Vagina (tissue), 2 donors: ENCODE measurements around the gene HCFC1. TPM values are rescaled to one million over a fixed set of nuclear protein-coding genes. Genes with fewer than 3 reads are reported as not detected.

Source experiments
- DNase-seq, 2 donors: peaks; one replicate each; pipeline ENCODE4 v3.0.0-alpha.2; 2017; ENCODE audit errors: extremely low spot score in 2 of 2
- H3K27ac ChIP-seq: fragments of 200-600 bp; sonication (generic); one replicate; pipeline ENCODE4 v1.5.1; 2019
- H3K27me3 ChIP-seq: fragments of 200-600 bp; sonication (generic); one replicate; pipeline ENCODE4 v1.5.1; 2019
- H3K36me3 ChIP-seq, 2 donors: fragments of 200-600 bp; sonication (generic); one replicate each; pipeline ENCODE4 v1.5.1; 2017 to 2019
- H3K4me1 ChIP-seq: fragments of 200-600 bp; sonication (generic); one replicate; pipeline ENCODE4 v1.5.1; 2019
- H3K4me3 ChIP-seq, 2 donors: fragments of 200-600 bp; sonication (generic); 1 replicate in 1 of 2; 2 replicates in 1 of 2; pipeline ENCODE4 v1.5.1; 2016 to 2019
- H3K9me3 ChIP-seq: fragments of 200-600 bp; sonication (generic); one replicate; pipeline ENCODE4 v1.5.1; 2019
- POLR2A ChIP-seq, 2 donors: fragments of 450-650 bp; IDR thresholded peaks; one replicate each; pipeline ENCODE4 v1.6.1; 2017; ENCODE audit warnings: antibody characterized with exemption in 2 of 2, mild to moderate bottlenecking in 2 of 2, moderate library complexity in 2 of 2
- POLR2AphosphoS5 ChIP-seq, 2 donors: sonication (generic); formaldehyde crosslinking; IDR thresholded peaks; one replicate each; pipeline ENCODE4 v1.9.0; 2017; ENCODE audit warnings: antibody characterized with exemption in 2 of 2, mild to moderate bottlenecking in 2 of 2, low read depth in 1 of 2; ENCODE audit not compliant: insufficient read depth in 1 of 2
- intact Hi-C: fragments of 100-400 bp; cut with DNase I; formaldehyde crosslinking; loops from one replicate; pipeline ENCODE4 v1.15.1; 2023
- total RNA-seq: library from RNA; depleted of rRNA; stranded (reverse); fragments of >200 nt; gene quantifications from one replicate; pipeline ENCODE4 v1.2.3, GENCODE V29; 2016
- TF ChIP-seq, protein P1 (sequence below), 3 experiments: fragments of 450-650 bp in 2 of 3; fragments of 200-600 bp in 1 of 3; sonication (generic) in 1 of 3; IDR thresholded peaks; one replicate each; pipeline ENCODE4 v1.5.1; 2017 to 2019; ENCODE audit warnings: antibody characterized with exemption in 3 of 3, mild to moderate bottlenecking in 2 of 3, moderate library complexity in 2 of 3

Gene HCFC1
- total RNA-seq, 1 donor from 2014 or later = 38.8 TPM

DNA sequence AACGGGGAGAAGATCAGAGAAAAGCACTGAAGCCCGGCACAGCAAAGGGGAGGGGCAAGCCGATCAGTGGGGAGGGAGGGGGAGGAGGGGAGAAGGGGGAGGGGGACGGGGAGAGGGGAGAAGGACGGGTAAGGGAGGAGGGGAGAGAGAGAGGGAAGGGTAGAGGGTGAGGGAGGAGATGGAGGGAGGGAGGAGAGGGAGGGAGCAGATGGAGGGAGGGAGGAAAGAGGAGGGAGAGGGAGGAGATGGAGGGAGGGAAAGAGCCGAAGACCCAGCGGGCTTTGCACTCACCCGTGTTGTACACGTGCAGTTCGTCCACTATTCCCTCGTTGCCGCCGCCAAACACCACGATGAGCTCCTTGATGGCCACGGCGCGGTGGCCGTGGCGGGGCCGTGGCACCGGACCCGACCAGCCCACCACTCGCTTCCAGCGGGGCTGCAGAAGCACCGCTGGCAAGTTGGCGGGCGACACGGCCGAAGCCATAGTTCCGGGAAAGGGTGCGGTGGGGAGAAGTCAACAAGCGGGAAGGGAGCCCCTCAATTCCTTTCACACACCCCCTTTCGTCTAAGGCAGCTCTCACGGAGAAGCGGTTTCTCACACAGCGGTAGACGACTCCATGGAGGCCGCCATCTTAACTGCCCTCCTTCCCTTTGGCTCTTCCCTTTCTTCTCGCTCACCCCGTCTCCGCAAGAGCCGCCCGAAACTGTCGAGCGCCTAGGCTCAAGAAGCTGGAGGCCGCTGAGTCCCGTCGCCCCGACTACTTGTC lies 1.1 kb downstream of the HCFC1 start:
- peak in 1 of 2 donors; percentile 93 for DNase-seq
- no peaks in the 10 kb centered on the region for H3K36me3 ChIP-seq
- H3K4me1 ChIP-seq = peaks cover 66% of the 10 kb centered on the region
- peak overlapping the region; percentile 97 for H3K27ac ChIP-seq
- peak overlapping the region; percentile 75 to 94 for H3K4me3 ChIP-seq
- TF ChIP-seq, protein P1, sequence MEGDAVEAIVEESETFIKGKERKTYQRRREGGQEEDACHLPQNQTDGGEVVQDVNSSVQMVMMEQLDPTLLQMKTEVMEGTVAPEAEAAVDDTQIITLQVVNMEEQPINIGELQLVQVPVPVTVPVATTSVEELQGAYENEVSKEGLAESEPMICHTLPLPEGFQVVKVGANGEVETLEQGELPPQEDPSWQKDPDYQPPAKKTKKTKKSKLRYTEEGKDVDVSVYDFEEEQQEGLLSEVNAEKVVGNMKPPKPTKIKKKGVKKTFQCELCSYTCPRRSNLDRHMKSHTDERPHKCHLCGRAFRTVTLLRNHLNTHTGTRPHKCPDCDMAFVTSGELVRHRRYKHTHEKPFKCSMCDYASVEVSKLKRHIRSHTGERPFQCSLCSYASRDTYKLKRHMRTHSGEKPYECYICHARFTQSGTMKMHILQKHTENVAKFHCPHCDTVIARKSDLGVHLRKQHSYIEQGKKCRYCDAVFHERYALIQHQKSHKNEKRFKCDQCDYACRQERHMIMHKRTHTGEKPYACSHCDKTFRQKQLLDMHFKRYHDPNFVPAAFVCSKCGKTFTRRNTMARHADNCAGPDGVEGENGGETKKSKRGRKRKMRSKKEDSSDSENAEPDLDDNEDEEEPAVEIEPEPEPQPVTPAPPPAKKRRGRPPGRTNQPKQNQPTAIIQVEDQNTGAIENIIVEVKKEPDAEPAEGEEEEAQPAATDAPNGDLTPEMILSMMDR (IDR thresholded peaks at IDR 0.05) = no peak
- TF ChIP-seq POLR2A (IDR thresholded peaks at IDR 0.05) (no peak), POLR2AphosphoS5 (IDR thresholded peaks at IDR 0.05; ENCODE audit: insufficient read depth in 1 of 2, low read depth in 1 of 2) (no peak)
- intact Hi-C loops = no loop called here
- H3K27me3 ChIP-seq = no peaks in the 10 kb centered on the region
- no peaks in the 10 kb centered on the region for H3K9me3 ChIP-seq

GRCh38 chrX:153969904-153970356 lies 1.7 kb downstream of the HCFC1 start:
- intact Hi-C loops = no loop called here
- DNase-seq = no peak
- TF ChIP-seq POLR2AphosphoS5 (IDR thresholded peaks at IDR 0.05; ENCODE audit: insufficient read depth in 1 of 2, low read depth in 1 of 2) (no peak), POLR2A (IDR thresholded peaks at IDR 0.05) (no peak)
- TF ChIP-seq, protein P1 (IDR thresholded peaks at IDR 0.05) = no peak
- H3K27ac ChIP-seq = peak overlapping the region; percentile 97
- H3K4me1 ChIP-seq = peaks cover 69% of the 10 kb centered on the region
- no peaks in the 10 kb centered on the region for H3K9me3 ChIP-seq
- H3K4me3 ChIP-seq = peak overlapping the region; percentile 75 to 94
- H3K27me3 ChIP-seq = no peaks in the 10 kb centered on the region
- no peaks in the 10 kb centered on the region for H3K36me3 ChIP-seq

- Histone ChIP-seq H3K9me3 (no peaks in the 10 kb centered on the region), H3K4me1 (peaks cover 64% of the 10 kb centered on the region), H3K36me3 (no peaks in the 10 kb centered on the region), H3K4me3 (peak overlapping the region; percentile 75 to 94), H3K27me3 (no peaks in the 10 kb centered on the region), H3K27ac (peak overlapping the region; percentile 97)
- intact Hi-C loops = no loop called here
- DNase-seq = no peak
- TF ChIP-seq POLR2A (IDR thresholded peaks at IDR 0.05) = no peak
- TF ChIP-seq, protein P1 (IDR thresholded peaks at IDR 0.05) = no peak
- no peak for TF ChIP-seq POLR2AphosphoS5 (IDR thresholded peaks at IDR 0.05; ENCODE audit: insufficient read depth in 1 of 2, low read depth in 1 of 2)
These were observed 2.3 kb downstream of the HCFC1 start for GRCh38 chrX:153969125-153969903.

DNA sequence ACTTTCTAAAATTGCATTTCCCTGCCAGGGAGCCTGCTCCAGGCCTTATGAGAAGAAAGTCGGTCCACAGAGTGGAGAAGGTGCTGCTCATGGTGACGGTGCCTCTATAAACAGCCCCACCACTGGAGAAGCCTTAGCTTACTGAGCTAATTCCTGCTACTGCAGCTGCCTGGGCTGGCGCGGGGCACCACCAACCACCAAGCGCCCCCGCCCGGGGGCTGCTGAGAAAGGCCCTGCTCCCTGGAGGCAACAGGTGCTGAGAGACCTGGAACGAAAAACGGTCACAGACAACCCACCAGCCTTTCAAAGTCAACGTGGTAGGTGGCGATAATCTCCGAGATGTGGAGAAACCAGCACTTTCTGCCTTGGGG lies 2.9 kb downstream of the HCFC1 start:
- intact Hi-C loops = no loop called here
- Histone ChIP-seq H3K36me3 (peaks cover 0 to 6% of the 10 kb centered on the region in 2 donors), H3K4me1 (peaks cover 58% of the 10 kb centered on the region), H3K27ac (peak overlapping the region; percentile 97), H3K4me3 (peak overlapping the region; percentile 75 to 94), H3K9me3 (no peaks in the 10 kb centered on the region), H3K27me3 (no peaks in the 10 kb centered on the region)
- TF ChIP-seq POLR2A (IDR thresholded peaks at IDR 0.05) = no peak
- no peak for TF ChIP-seq POLR2AphosphoS5 (IDR thresholded peaks at IDR 0.05; ENCODE audit: insufficient read depth in 1 of 2, low read depth in 1 of 2)
- TF ChIP-seq, protein P1 (IDR thresholded peaks at IDR 0.05) = no peak
- DNase-seq = no peak
